ENCODE results near the gene TAF8.

The TAF8 gene

GRCh38 chr6:42090819-42091717 lies 40.7 kb downstream of the TAF8 start:
- no peak overlapping the region for H3K27ac ChIP-seq
- ChIA-PET CTCF (no interaction called here), POLR2A (ENCODE audit: low non-redundant PET) (no interaction called here)
- no peak for DNase-seq (ENCODE audit: low spot score)
- no peak for TF ChIP-seq CTCF (conservative IDR thresholded peaks at IDR 0.05; ENCODE audit: low read depth)

GRCh38 chr6:42091718-42092023 lies 41.3 kb downstream of the TAF8 start:
- ChIA-PET POLR2A (ENCODE audit: low non-redundant PET) (no interaction called here), CTCF (interaction anchor here (0.6 kb wide), 1 partner anchor 151 kb away, joined by 5 read pairs; no protein-coding TSS in a partner anchor)
- H3K27ac ChIP-seq = no peak overlapping the region
- DNase-seq (ENCODE audit: low spot score) = no peak
- no peak for TF ChIP-seq CTCF (conservative IDR thresholded peaks at IDR 0.05; ENCODE audit: low read depth)

- ChIA-PET POLR2A (ENCODE audit: low non-redundant PET) (no interaction called here), CTCF (no interaction called here)
- no peak for TF ChIP-seq CTCF (conservative IDR thresholded peaks at IDR 0.05; ENCODE audit: low read depth)
- DNase-seq (ENCODE audit: low spot score) = no peak
- no peak overlapping the region for H3K27ac ChIP-seq
Observed at GRCh38 chr6:42093582-42094329, 43.4 kb downstream of the TAF8 start.

- POLR2A ChIA-PET (ENCODE audit: low non-redundant PET) = interaction anchor here (0.5 kb wide), 1 partner anchor 22 kb away, joined by 3 read pairs; no protein-coding TSS in a partner anchor
- peak overlapping the region; percentile 26 for H3K27ac ChIP-seq
- no peak for TF ChIP-seq CTCF (conservative IDR thresholded peaks at IDR 0.05; ENCODE audit: low read depth)
- DNase-seq (ENCODE audit: low spot score) = no peak
- CTCF ChIA-PET = interaction anchor here (0.7 kb wide), 1 partner anchor 183 kb away, joined by 3 read pairs; no protein-coding TSS in a partner anchor
Observed at GRCh38 chr6:42095094-42095493, 44.8 kb downstream of the TAF8 start.

GRCh38 chr6:42095776-42096541 lies 45.6 kb downstream of the TAF8 start:
- no peak for TF ChIP-seq CTCF (conservative IDR thresholded peaks at IDR 0.05; ENCODE audit: low read depth)
- DNase-seq (ENCODE audit: low spot score) = no peak
- CTCF ChIA-PET = interaction anchor here (0.7 to 0.8 kb wide), 3 partner anchors 23 to 184 kb away, joined by 3 read pairs; no protein-coding TSS in a partner anchor
- H3K27ac ChIP-seq = peak overlapping the region; percentile 26
- POLR2A ChIA-PET (ENCODE audit: low non-redundant PET) = interaction anchor here (0.5 kb wide), 1 partner anchor 22 kb away, joined by 3 read pairs; no protein-coding TSS in a partner anchor
